HEK293 (cell line): ENCODE measurements around the gene PCBP1.

Experiments
- SETDB1 ChIP-seq: IDR thresholded peaks from one replicate; pipeline ENCODE4 v1.6.1; 2017; ENCODE audit warnings: mild to moderate bottlenecking, low read length, moderate library complexity, mixed read lengths; ENCODE audit not compliant: insufficient read length
- YY1 ChIP-seq: fragments of 450-650 bp; formaldehyde crosslinking; IDR thresholded peaks from 2 replicates; pipeline ENCODE4 v1.5.1; 2018; ENCODE audit warnings: missing biosample characterization, missing genetic modification characterization
- ZNF777 ChIP-seq: fragments of 450-650 bp; formaldehyde crosslinking; IDR thresholded peaks from 2 replicates; pipeline ENCODE4 v1.5.1; 2017; ENCODE audit warnings: missing biosample characterization, missing genetic modification characterization, borderline replicate concordance
- TF ChIP-seq, protein P1 (sequence below): fragments of 450-650 bp; formaldehyde crosslinking; IDR thresholded peaks from 2 replicates; pipeline ENCODE4 v1.5.1; 2016; ENCODE audit warnings: missing biosample characterization, missing genetic modification characterization
- TF ChIP-seq, protein P2 (sequence below): fragments of 450-650 bp; formaldehyde crosslinking; IDR thresholded peaks from 2 replicates; pipeline ENCODE4 v1.5.1; 2016; ENCODE audit warnings: missing biosample characterization, missing genetic modification characterization
- TF ChIP-seq, protein P3 (sequence below): fragments of 450-650 bp; formaldehyde crosslinking; IDR thresholded peaks from 2 replicates; pipeline ENCODE4 v1.5.1; 2016; ENCODE audit warnings: missing biosample characterization, missing genetic modification characterization

DNA sequence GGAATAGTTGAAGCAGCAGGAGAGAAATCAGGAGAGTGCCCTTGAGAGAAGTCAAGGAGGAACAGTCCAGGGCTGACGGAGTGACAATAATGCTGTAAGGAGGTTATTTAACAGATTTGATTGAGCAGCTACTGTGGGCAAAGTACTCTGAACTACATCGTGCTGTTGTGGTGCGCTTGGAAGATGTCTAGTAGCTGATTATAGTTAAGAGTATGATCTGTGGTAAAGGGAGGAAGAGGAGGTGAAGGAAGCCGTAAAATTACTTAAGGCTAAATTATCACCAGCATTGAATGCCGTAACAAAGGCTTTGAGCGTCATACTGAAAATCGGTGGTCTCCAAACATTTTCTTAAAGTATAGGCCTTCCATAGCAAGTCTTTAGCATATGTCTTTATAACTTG, 4.5 kb downstream of the PCBP1 start:
- TF ChIP-seq ZNF777 (tag by site-specific recombination) (no peak), SETDB1 (no peak), YY1 (tag by site-specific recombination) (no peak)
- TF ChIP-seq, protein P1, sequence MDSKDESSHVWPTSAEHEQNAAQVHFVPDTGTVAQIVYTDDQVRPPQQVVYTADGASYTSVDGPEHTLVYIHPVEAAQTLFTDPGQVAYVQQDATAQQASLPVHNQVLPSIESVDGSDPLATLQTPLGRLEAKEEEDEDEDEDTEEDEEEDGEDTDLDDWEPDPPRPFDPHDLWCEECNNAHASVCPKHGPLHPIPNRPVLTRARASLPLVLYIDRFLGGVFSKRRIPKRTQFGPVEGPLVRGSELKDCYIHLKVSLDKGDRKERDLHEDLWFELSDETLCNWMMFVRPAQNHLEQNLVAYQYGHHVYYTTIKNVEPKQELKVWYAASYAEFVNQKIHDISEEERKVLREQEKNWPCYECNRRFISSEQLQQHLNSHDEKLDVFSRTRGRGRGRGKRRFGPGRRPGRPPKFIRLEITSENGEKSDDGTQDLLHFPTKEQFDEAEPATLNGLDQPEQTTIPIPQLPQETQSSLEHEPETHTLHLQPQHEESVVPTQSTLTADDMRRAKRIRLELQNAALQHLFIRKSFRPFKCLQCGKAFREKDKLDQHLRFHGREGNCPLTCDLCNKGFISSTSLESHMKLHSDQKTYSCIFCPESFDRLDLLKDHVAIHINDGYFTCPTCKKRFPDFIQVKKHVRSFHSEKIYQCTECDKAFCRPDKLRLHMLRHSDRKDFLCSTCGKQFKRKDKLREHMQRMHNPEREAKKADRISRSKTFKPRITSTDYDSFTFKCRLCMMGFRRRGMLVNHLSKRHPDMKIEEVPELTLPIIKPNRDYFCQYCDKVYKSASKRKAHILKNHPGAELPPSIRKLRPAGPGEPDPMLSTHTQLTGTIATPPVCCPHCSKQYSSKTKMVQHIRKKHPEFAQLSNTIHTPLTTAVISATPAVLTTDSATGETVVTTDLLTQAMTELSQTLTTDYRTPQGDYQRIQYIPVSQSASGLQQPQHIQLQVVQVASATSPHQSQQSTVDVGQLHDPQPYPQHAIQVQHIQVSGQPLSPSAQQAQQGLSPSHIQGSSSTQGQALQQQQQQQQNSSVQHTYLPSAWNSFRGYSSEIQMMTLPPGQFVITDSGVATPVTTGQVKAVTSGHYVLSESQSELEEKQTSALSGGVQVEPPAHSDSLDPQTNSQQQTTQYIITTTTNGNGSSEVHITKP (tag by site-specific recombination) = peak; percentile 0; the same call in 1 of the 2 replicates
- TF ChIP-seq, protein P2, sequence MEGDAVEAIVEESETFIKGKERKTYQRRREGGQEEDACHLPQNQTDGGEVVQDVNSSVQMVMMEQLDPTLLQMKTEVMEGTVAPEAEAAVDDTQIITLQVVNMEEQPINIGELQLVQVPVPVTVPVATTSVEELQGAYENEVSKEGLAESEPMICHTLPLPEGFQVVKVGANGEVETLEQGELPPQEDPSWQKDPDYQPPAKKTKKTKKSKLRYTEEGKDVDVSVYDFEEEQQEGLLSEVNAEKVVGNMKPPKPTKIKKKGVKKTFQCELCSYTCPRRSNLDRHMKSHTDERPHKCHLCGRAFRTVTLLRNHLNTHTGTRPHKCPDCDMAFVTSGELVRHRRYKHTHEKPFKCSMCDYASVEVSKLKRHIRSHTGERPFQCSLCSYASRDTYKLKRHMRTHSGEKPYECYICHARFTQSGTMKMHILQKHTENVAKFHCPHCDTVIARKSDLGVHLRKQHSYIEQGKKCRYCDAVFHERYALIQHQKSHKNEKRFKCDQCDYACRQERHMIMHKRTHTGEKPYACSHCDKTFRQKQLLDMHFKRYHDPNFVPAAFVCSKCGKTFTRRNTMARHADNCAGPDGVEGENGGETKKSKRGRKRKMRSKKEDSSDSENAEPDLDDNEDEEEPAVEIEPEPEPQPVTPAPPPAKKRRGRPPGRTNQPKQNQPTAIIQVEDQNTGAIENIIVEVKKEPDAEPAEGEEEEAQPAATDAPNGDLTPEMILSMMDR (tag by site-specific recombination) = no peak
- TF ChIP-seq, protein P3, sequence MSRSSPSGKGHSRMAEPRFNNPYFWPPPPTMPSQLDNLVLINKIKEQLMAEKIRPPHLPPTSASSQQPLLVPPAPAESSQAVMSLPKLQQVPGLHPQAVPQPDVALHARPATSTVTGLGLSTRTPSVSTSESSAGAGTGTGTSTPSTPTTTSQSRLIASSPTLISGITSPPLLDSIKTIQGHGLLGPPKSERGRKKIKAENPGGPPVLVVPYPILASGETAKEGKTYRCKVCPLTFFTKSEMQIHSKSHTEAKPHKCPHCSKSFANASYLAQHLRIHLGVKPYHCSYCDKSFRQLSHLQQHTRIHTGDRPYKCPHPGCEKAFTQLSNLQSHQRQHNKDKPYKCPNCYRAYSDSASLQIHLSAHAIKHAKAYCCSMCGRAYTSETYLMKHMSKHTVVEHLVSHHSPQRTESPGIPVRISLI = no peak
